MCF 10A (cell line): Measurements from ENCODE around the gene ATP6V1A. TPM values are rescaled to one million over a fixed set of nuclear protein-coding genes. Genes with fewer than 3 reads are reported as not detected.
A peak's percentile ranks its signal among the peaks of the same experiment; 100 is the strongest.

Experiments used
- BruUV-seq: library from RNA; stranded (reverse); fragments of 400-500 nt; replicated peaks from 2 replicates; lab custom pipeline; 2021; lab: Mats Ljungman, UMichigan
- CTCF ChIA-PET: fragments of 300-600 bp; sonication (Branson Sonifier 250); formaldehyde crosslinking; extraction: SDS; loops from one replicate; lab custom pipeline; 2021; ENCODE audit warnings: antibody characterized with exemption, inconsistent platforms; lab: Yijun Ruan, JAX
- POLR2A ChIA-PET: fragments of 300-600, 350-650 bp; sonication (Branson Sonifier 250); formaldehyde crosslinking; extraction: SDS; loops from one replicate; lab custom pipeline; 2020; ENCODE audit warnings: antibody characterized with exemption, inconsistent platforms; lab: Yijun Ruan, JAX
- DNase-seq: peaks from one replicate; pipeline ENCODE4 v3.0.0-alpha.2; 2018; ENCODE audit not compliant: unreplicated experiment
- H3K27ac Mint-ChIP-seq: one replicate; pipeline ENCODE4 v1.8.0; 2022; ENCODE audit warnings: mild to moderate bottlenecking, low read depth, mixed read lengths; ENCODE audit not compliant: unreplicated experiment
- H3K27me3 Mint-ChIP-seq: one replicate; pipeline ENCODE4 v1.8.0; 2022; ENCODE audit warnings: mixed read lengths; ENCODE audit not compliant: insufficient read depth, unreplicated experiment
- H3K36me3 Mint-ChIP-seq: one replicate; pipeline ENCODE4 v1.8.0; 2022; ENCODE audit warnings: mild to moderate bottlenecking, moderate library complexity, mixed read lengths; ENCODE audit not compliant: insufficient read depth, unreplicated experiment
- H3K4me1 Mint-ChIP-seq: one replicate; pipeline ENCODE4 v1.8.0; 2022; ENCODE audit warnings: mixed read lengths; ENCODE audit not compliant: insufficient read depth, unreplicated experiment
- H3K4me3 Mint-ChIP-seq: one replicate; pipeline ENCODE4 v1.8.0; 2022; ENCODE audit warnings: mild to moderate bottlenecking, moderate library complexity, mixed read lengths; ENCODE audit not compliant: unreplicated experiment
- H3K9me3 Mint-ChIP-seq: one replicate; pipeline ENCODE4 v1.8.0; 2022; ENCODE audit warnings: mixed read lengths; ENCODE audit not compliant: unreplicated experiment
- CTCF ChIP-seq: fragments of 200-600 bp; IDR thresholded peaks from one replicate; pipeline ENCODE4 v1.8.0; 2022; ENCODE audit warnings: antibody characterized with exemption, mild to moderate bottlenecking; ENCODE audit not compliant: unreplicated experiment
- intact Hi-C: fragments of 100-400 bp; cut with micrococcal nuclease; formaldehyde crosslinking; loops from 2 replicates; pipeline ENCODE4 v1.14.1; 2022
- total RNA-seq: library from RNA; stranded (reverse); gene quantifications from 2 replicates; pipeline ENCODE4 v1.2.3, GENCODE V29; 2022

The ATP6V1A gene
- total RNA-seq, 1 experiment from 2014 or later = 51.6 TPM

DNA sequence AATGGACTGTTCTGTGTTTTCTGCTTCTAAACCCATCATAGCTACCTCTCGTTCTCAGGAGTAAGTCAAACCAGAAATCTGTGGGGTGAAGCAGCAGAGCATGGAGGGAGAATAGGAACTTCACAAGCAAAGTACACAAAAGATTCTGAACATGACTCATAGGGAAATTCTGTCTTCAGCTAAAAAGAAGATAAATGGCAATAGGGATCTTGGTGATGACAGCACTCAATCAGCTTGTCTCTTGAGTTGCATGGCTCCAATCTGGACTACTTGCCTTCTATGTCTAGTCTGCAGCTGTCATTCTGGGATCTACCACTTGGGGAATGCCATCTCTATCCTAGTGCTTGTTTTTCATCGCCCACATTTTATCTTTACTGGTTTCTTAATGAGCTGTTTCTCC is 78.3 kb downstream of the ATP6V1A start:
- Mint-ChIP-seq H3K27me3 (no peaks in the 10 kb centered on the region), H3K27ac (no peak overlapping the region)

GRCh38 chr3:113828600-113828999 is 81.8 kb downstream of the ATP6V1A start:
- Mint-ChIP-seq H3K27me3 (no peaks in the 10 kb centered on the region), H3K4me3 (no peak overlapping the region), H3K36me3 (peaks cover 6% of the 10 kb centered on the region), H3K4me1 (peaks cover 23% of the 10 kb centered on the region), H3K27ac (no peak overlapping the region), H3K9me3 (no peaks in the 10 kb centered on the region)
- ChIA-PET CTCF (interaction anchor here (0.7 to 2.5 kb wide), 4 partner anchors 10 to 984 kb away, joined by 3 to 13 read pairs (median 6); partner anchors contain the start of gene GRAMD1C), POLR2A (no interaction called here)
- DNase-seq = no peak
- TF ChIP-seq CTCF = no peak
- BruUV-seq = no TSS peak
- intact Hi-C loops = no loop called here

More for the DNA sequence above, 78.3 kb downstream of the ATP6V1A start:
- Mint-ChIP-seq H3K36me3 (peaks cover 6% of the 10 kb centered on the region), H3K9me3 (no peaks in the 10 kb centered on the region), H3K4me1 (peaks cover 8% of the 10 kb centered on the region), H3K4me3 (no peak overlapping the region)
- no peak for TF ChIP-seq CTCF
- intact Hi-C loops = no loop called here
- ChIA-PET CTCF (interaction anchor here (1.0 to 2.1 kb wide), 5 partner anchors 12 to 89 kb away, joined by 3 to 11 read pairs (median 3); partner anchors contain the start of gene GRAMD1C), POLR2A (interaction anchor here (1.2 kb wide), 1 partner anchor 87 kb away, joined by 3 read pairs; no protein-coding TSS in a partner anchor)
- DNase-seq = peak; percentile 35
- no TSS peak for BruUV-seq

DNA sequence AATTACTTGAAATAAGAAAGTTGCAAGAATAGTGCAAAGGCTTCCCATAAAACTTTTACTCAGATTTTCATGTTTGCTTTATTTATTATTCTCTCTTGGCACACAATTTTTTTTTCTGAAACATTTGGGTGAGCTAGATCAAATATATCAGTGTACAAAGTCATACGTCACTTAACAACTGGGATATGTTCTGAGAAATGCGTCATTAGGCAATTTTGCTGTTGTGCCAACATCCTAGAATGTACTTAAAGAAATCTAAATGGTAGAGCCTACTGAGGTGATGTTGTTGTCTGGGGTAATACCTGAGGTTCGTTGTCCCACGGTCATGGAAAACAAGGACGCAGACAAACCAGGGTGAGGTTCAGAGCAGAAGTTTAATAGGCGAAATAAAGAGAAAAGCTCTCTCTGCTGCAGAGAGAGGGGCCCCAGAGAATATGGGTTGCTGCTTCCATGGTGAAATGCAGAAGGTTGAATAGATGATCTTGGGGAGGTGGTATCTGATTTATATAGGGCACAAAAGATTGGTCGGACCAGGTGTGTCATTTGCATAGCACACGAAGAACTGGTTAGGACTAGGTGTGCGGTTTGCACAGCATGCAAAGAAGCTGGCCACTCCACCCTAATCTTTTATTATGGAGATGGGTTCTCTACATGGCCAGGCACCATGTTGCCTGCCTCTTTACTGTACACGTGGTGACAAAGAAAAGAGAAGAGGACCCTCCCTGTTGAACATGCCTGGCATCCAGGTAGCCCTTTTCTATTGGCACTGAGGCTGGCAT is 82.9 kb downstream of the ATP6V1A start:
- H3K4me3 Mint-ChIP-seq = no peak overlapping the region
- H3K27me3 Mint-ChIP-seq = no peaks in the 10 kb centered on the region
- peaks cover 6% of the 10 kb centered on the region for H3K36me3 Mint-ChIP-seq
- TF ChIP-seq CTCF = no peak
- no peak overlapping the region for H3K27ac Mint-ChIP-seq
- intact Hi-C loops = no loop called here
- DNase-seq = peak; percentile 53
- BruUV-seq = no TSS peak
- H3K9me3 Mint-ChIP-seq = no peaks in the 10 kb centered on the region
- ChIA-PET POLR2A (interaction anchor here (0.6 to 1.2 kb wide), 4 partner anchors 34 to 226 kb away, joined by 3 to 4 read pairs (median 4); partner anchors contain the start of gene ATP6V1A), CTCF (interaction anchor here (0.5 to 2.5 kb wide), 3 partner anchors 9 to 983 kb away, joined by 3 to 9 read pairs (median 3); partner anchors contain the start of gene GRAMD1C)
- H3K4me1 Mint-ChIP-seq = peaks cover 23% of the 10 kb centered on the region

- intact Hi-C loops = no loop called here
- no peak overlapping the region for H3K4me3 Mint-ChIP-seq
- no TSS peak for BruUV-seq
- H3K4me1 Mint-ChIP-seq = peaks cover 29% of the 10 kb centered on the region
- no peak for DNase-seq
- ChIA-PET CTCF (interaction anchor here (1.3 kb wide), 1 partner anchor 14 kb away, joined by 5 read pairs; no protein-coding TSS in a partner anchor), POLR2A (no interaction called here)
- peak overlapping the region; percentile 46 for H3K27ac Mint-ChIP-seq
- H3K27me3 Mint-ChIP-seq = no peaks in the 10 kb centered on the region
- H3K36me3 Mint-ChIP-seq = peaks cover 4% of the 10 kb centered on the region
- no peak for TF ChIP-seq CTCF
- no peaks in the 10 kb centered on the region for H3K9me3 Mint-ChIP-seq
These were observed 84.2 kb downstream of the ATP6V1A start for GRCh38 chr3:113831103-113831355.
